DMS79 (cell line): ENCODE results near the gene ARHGEF7.
"Not testable (repeated sequence)": the region's sequence is repeated elsewhere in the genome, so short reads cannot be mapped to it uniquely, and the experiment has no call there.

ENCODE experiments used
- DNase-seq: peaks from one replicate; lab custom pipeline; 2025; lab: John Stamatoyannopoulos, UW

The ARHGEF7 gene

DNA sequence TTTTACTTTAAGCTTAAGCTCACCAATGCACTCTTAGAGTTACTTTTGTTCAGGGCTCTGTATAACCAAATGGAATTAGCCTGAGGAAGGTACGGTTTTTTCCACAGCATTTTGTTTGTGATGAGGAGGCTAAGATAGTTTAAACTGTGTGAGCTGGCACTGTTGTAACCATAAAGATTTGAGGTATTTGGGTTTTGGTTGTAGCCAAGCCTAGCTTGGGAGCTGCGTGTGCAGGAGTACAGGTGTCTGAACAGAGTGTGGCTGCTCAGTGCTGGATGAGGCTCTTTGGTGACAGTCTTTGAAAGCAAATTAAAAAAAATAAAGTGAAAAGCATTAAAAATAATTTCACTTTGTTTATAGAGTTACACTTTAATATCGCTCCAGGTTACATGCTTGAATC lies 56.0 kb downstream of the ARHGEF7 start:
- no peak for DNase-seq

DNA sequence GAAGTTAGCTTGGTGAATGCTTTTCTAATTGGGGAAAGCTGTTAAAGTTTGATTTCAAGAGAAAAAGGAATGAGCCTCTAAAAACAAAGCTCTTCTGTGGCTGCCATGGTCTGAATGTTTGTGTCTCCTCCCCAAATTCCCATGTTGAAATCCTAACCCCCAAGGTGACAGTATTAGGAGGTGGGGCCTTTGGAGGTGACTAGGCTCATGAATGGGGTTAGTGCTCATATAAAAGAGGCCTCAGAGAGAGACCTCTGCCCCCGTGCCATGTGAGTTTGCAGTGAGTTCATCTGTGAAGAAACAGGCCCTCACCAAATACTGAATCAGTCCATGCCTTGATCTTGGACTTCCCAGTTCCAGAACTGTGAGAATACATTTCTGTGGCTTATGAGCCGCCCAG lies 56.5 kb downstream of the ARHGEF7 start:
- DNase-seq = no peak

DNA sequence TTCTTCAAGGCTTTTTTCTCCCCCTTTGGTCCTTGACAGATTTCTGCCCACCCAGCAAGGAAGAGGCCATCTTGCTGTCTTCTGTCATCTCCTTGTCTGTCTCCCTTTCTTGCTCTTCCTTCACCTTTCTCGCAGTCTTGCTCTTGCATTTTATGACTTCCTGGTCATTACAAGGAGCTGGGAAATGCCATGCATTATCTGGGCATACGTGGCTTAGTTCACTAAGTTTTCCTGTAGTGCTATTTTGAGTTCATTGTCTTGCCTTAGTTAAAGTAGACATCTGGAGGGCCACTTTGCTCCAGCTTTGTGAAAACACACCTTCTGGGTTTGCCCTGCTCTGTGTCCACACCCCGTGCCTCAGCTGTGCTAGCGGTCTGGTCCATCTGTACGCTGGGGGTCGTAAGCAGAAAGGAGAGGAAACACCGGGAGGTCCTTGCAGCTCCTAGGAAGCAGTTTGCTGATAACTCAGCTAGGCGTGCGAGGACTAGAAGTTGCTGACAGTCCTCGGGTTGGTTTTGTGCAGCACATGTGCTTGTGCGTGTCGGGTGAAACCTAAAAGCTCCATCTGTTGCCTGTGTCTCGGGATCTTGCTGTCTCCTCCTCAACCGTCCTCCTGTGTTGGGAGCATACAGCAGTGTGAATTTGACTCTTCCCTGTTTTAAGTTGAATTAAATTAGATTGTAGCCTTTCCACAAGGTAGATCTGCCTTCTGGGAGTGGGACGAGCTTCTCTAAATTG lies 59.4 kb downstream of the ARHGEF7 start:
- no peak for DNase-seq

DNA sequence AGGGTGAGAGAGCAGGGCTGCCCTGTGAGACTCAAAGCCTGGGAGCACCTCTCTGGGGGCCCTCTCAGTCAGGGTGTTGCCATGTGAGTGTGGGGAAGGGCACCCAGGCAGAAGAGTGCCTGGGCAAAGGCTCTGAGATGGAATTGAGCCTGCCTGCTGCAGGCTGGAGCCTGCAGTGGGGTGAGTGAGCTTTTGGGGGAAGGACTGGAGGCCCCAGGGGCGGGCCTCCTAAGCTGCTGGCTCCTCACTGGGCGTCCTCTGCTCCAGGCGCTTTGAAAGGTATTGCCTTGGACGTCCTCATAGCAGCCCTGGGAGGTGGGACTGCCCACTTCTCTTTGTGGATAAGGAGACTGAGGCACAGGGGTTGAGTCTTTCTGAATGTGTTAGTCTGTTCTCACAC lies 60.3 kb downstream of the ARHGEF7 start:
- DNase-seq = no peak

DNA sequence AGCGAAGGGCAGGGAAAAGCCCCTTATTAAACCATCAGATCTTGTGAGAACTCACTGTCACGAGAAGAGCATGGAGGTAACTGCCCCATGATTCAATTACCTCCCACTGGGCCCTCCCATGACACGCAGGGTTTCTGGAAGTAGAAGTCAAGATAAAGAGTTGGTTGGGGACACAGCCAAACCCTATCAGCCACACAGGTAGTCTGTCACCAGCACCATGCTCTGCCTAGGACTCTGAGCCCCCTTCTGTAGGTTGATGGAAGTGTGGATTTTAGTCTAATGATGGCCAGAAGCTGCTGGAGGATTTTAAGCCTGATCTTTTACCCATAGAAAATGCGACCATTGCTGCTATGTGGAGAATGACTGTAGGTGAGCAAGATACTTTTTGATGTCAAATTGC lies 60.8 kb downstream of the ARHGEF7 start:
- DNase-seq = no peak

DNA sequence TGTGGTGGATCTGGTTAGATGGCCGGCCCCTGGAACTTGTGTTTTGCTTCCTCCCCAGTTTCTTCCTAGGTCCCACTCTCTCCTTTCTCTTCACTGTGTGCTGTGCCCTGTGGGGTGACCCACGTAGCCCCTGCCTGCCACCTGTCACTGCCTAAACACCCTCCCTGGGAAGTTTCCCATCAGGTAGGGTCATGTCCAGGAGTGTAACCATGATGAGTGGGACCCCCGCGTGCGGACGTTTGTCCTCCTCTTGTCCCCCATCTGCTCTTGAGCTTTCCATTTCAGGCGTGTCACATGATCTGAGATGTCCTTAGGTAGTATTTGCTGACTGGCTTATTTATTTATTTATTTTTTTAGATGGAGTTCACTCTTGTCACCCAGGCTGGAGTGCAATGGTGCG lies 61.3 kb downstream of the ARHGEF7 start:
- DNase-seq = no peak

DNA sequence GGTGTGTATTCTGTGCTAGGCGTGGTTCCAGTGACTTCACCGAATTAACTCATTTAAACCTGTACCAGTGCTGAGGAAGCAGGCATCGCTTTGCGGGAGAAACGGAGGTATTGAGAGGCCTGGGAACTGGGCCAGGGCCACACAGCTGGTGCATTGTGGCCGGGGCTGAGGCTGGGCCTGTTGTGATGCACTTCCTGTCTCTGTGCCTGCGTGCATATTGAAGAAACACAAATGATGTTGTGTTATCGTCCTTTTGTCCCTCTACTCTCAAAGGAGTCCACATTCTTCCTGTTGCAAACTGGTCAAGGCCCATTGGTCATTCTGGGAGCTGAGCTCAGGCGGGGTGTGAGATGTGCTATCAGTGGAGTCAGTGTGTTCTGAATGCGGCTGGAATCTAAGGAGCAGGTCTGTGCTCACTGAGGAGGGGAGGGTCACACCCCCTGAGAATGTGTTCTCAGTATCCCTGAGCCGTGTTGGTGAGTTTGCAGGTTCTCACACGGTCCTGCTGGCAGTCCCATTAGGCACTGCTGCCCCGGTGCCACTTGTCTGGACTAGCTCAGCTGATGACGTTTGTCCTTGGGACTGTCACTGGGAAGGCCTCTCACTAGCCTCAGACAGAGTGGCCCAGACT lies 62.1 kb downstream of the ARHGEF7 start:
- no peak for DNase-seq

DNA sequence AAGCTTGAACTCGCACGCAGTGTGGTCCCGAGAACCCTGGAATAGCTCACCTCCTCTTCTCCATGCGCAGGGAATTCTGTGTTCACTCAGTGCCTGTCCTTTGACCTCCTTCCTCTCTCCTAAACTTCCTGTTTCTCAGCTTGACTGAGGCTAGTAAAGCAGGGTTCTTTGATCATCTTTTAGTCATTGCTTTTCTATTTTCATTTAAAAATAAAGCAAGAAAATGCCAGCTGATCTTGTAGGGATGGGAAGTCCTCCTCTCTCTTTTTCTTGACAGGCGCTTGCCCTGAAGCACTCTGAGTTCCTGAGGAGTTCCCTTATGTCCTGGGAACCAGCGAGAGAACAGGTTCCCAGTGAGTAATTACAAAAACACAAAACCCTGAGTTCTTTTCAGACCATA lies 62.8 kb downstream of the ARHGEF7 start:
- DNase-seq = no peak

DNA sequence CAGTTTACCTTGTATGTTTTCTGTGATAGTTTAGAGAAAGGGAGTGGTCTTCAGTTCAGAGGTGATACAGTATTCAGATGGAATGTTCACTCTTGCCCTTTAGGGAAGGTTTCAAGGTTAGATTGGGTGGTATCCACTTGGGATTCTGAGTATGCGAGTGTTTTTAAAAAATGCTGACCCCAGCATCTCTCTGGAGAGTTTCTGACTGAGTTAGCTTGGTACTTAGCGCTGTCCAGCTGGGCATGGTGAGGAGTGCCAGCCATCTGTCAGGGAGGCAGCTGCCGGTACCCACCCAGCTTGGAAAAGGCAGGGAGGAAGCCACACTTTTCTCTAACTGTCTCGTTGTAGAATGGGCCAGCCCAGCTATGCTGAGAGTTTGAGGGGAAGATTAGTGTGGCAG lies 63.3 kb downstream of the ARHGEF7 start:
- no peak for DNase-seq

DNA sequence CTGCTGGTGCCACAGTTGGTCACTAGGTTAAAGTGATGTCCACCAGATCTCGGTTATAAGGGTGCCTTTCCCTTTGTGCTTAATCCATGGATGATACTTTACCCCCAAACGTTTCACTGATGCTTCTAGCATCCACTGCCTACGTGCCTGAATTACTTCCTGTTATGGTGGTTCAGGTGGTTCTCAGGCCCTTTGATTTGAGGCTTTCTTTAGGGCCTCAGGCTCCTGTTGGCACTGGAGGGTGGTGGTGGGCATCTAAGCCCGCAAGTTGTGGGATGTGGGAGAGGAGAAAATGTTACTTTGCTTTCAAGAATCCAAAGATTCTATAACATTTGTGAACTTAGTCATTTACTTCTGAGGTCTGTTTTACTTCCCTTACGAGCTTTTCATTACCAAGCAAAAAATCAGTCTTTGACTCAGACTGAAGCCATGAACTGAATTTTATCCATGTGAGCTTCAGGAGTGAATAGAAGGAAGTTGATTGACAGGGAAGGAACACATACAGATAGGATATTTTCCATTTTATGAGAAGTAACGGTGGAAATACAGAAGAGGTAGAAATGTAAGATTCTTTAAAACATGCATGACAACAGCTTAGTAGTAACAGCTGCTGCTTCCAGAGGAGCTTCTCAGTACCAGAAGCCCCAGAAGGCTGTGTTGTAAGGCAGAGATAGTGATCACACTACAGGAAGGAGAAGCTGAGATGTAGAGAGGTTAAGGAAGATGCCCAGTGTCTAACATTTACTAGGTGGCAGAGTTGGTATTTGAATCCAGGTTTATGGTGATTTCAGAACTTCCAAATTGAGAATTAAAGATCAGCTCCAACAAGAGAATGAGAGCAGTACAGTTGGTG lies 65.0 kb downstream of the ARHGEF7 start:
- DNase-seq = no peak

DNA sequence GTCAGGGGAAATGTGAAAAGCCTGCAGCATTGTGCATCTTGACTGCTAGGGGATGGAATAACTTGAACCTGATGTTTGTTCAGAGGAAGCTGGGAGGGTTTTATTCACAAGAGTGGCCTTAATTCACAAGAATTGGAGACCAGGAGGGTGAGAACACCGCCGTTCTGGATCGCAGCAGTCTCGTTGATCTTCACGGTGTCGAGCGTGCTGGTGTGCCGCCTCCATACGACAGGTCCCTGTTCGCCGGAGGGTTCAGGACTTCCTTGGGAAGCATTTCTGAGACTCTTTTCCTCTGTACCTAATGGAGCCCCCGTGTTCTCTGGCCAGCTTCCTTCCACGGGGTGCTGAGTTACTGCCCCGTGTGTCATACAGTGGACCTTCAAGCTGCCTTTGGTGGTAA lies 66.9 kb downstream of the ARHGEF7 start:
- DNase-seq = no peak

DNA sequence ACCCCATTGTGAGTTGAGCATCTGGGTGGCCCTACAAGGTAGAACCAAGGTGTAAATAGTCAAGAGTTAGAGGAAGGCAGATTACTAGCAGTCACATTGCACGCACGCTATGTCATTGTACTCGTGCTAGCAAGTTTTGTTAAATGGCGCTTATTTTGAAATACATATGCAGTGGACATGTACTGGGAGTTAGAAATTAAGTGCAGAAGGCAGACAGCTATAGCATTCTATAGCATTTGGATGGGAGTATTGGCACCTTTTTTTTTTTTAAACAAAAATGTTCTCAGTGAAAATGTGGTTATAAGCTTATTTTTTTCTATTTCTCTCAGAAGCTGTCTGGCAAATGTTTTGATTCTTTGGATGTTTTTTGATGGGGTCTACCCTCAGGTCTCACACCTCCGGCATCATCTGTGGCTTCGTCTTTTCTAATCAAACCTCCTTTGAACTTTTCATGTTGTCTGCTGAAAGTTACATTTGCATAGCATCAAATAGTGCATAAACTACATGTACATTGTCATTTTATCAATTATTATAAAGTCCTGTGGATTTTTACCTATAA lies 68.1 kb downstream of the ARHGEF7 start:
- DNase-seq = no peak

DNA sequence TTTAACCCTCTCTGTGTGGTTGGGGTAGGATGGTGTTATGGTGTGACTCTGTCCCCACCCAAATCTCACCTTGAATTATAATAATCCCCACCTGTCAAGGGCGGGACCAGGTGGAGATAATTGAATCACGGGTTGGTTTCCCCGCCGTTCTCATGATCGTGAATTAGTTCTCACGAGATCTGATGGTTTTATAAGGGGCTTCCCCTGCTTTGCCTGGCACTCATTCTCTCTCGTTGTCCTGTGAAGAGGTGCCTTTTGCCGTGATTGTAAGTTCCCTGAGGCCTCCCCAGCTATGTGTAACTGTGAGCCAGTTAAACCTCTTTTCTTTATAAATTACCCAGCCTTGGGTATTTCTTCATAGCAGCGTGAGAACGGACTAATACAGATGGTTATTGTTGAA lies 68.8 kb downstream of the ARHGEF7 start:
- no peak for DNase-seq

DNA sequence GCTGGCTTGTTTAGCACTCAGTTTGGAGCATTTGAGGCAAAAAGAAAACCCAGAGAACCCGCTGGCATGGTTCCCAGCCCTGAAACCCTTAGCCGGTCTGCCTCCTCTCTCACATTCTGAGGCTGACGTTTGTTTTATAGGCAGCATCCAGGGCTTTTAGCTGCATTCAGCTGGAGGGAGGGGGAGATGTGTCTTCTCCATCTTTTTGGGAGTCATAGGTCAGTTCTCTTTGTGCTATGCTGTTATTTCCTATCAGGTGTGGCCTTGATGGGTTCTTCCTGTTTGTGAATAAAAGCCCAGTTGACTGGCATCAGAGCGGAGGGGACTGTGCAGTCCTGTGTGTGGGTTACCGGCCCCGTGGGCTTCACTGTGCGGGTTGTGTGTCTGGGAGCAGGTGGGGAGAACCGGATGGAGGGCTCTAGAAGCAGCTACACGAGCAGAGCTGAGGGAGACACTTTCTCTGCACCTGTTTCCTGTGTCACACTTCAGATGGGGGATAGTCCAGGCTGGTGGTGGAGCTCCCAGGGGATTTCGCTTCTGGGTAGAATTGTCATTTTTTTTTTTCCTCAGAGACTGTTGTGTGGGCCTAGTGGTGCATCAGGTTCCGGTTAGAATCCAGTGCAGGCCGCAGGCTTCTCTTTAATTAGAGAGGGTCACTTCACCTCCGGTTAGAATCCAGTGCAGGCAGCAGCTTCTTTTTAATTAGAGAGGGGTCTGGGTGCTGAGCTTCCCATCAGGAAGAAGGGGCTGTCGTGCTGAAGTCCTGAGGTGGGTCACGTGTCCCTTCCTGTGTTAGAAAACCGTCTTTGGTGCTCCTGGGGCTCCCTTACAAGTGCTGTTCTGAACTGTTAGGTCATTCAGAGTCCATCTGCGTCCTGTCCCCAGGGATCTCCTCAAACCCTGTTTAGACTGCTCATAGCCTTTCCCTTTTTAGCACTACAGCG lies 69.6 kb downstream of the ARHGEF7 start:
- peak; percentile 58 for DNase-seq

DNA sequence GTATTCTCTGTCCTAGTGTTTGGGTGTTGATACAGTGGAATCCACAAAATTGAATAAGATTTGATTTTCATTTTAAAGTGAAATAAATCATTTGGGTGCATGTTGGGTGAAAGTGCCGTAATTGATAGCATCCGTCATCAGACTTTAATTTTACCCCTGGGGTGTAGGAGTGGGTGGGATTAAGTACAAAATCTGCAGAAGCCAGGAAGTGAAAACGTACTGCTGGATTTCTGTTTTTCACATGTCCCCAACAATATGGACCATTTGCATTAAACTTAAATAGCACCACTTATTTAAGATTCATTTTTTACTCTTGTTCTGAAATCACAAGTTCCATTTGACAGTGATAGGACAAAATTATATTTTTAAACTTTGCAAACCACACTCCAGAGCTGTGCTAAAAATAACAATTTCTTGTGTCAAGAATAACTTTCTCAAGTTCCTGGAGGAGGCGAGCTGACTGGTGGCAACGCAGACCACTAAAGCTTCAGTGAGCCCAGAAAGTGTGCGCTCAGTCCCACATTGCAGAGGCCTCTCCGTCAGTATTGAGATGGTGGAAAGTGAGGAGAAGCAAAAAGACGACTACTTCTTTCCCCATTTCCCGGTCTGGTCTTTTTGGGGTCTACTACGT lies 71.3 kb downstream of the ARHGEF7 start:
- no peak for DNase-seq

DNA sequence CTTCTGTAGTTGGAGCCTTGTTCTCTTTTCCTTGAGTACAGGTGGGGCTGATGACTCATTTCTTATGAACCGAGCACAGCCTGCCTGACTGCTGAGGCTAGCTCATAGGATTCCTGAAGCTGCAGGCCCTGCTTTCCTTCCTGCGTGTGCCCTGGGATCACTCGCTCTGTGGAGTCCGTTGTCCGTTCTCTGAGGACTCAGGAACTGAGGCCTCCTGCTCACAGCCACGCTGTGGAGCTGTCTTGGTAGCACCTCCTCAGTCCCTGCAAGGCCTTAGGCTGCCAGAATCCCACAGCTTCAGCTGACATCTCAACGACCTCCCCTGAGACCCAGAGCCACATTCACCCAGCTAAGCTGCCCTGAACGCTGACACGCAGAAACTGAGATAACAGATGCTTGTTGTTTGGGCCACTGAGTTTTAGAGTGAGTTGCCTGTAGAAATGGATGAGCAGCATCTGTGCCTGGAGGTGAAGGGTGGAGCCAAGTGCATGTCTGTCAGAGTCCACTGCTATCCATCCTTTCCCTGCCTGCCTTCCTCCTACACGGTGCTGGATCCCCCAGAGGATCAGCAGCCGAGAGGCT lies 72.9 kb downstream of the ARHGEF7 start:
- peak; percentile 59 for DNase-seq

DNA sequence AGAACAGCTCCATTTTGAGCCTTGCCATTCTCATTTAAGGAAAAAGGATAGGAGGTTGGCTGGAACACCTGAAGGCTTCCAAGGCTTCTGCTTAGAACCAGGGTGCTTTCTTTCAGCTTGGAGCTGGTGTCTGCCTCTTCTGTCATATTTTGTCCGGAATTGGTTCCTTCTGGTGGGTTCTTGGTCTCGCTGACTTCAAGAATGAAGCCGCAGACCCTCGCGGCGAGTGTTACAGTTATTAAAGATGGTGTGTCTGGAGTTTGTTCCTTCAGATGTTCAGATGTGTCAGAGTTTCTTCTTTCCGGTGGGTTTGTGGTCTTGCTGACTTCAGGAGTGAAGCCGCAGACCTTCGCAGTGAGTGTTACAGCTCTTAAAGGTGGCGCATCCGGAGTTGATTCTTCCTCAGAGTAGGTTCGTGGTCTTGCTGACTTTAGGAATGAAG lies 74.0 kb downstream of the ARHGEF7 start:
- not testable (repeated sequence) for DNase-seq

DNA sequence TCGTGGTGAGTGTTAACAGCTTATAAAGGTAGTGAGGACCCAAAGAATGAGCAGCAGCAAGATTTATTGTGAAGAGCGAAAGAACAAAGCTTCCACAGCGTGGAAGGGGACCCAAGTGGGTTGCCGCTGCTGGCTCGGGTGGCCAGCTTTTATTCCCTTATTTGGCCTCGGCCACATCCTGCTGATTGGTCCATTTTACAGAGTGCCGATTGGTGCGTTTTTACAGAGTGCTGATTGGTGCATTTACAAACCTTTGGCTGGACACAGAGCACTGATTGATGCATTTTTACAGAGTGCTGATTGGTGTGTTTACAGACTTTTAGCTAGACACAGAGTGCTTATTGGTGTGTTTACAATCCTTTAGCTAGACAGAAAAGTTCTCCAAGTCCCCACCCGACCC lies 74.4 kb downstream of the ARHGEF7 start:
- DNase-seq = not testable (repeated sequence)

DNA sequence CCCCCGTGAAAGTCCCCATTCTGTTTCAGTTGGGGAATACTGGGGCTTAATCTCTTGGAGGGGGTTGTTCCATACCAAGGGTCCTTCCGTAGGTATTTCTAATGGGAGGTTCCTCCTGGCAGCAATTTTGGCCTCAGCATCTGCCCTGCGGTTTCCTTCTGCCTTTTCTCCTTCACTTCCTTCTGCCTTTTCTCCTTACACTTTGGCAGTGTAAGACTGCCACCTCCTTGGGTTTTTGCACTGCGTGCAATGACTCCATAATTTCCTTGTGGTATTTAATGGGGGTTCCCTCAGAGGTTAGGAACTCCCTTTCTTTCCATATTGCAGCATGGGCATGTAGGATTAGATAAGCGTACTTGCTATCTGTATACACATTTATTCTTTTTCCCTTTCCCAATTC lies 78.1 kb downstream of the ARHGEF7 start:
- not testable (repeated sequence) for DNase-seq

DNA sequence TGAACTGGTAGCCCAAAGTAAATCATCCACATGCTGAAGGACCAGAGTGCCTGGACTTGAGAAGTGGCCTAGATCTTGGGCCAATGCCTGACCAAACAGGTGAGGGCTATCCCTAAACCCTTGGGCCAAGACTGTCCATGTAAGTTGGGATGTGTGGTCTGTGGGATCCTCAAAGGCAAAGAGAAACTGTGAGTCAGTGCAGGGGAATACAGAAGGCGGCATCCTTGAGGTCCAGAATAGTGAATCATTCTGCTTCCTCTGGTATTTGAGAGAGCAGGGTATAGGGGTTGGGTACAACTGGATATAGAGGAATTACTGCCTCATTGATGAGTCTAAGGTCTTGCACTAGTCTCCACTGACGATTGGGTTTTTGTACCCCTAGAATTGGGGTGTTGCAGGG lies 79.5 kb downstream of the ARHGEF7 start:
- DNase-seq = not testable (repeated sequence)
